Tibial nerve (tissue), 4 donors: ENCODE measurements around the gene NFAT5. TPM values are rescaled to one million over a fixed set of nuclear protein-coding genes. Genes with fewer than 3 reads are reported as not detected.

Experiments used
- DNase-seq, 2 donors: peaks; one replicate each; pipeline ENCODE4 v3.0.0-alpha.2; 2019; ENCODE audit warnings: low spot score in 2 of 2
- H3K27ac ChIP-seq, 4 donors: fragments of 200-600 bp; sonication (generic) in 3 of 4; one replicate each; pipeline ENCODE4 v1.5.1; 2017 to 2019; ENCODE audit warnings: mild to moderate bottlenecking in 1 of 4
- H3K27me3 ChIP-seq, 2 donors: fragments of 200-600 bp; sonication (generic) in 1 of 2; one replicate each; pipeline versions ENCODE4 v1.5.1 to v1.6.0; 2017 to 2019
- H3K36me3 ChIP-seq, 3 donors: fragments of 200-600 bp; sonication (generic); one replicate each; pipeline ENCODE4 v1.5.1; 2018 to 2019
- H3K4me1 ChIP-seq, 4 donors: fragments of 200-600 bp; sonication (generic) in 3 of 4; one replicate each; pipeline ENCODE4 v1.5.1; 2017 to 2019
- H3K4me3 ChIP-seq, 4 donors: fragments of 200-600 bp; sonication (generic) in 3 of 4; one replicate each; pipeline ENCODE4 v1.5.1; 2017 to 2019; ENCODE audit warnings: mild to moderate bottlenecking in 1 of 4, moderate library complexity in 1 of 4
- H3K9me3 ChIP-seq, 4 donors: fragments of 200-600 bp; sonication (generic) in 3 of 4; one replicate each; pipeline ENCODE4 v1.5.1; 2017 to 2019
- EP300 ChIP-seq, 2 donors: sonication (generic); formaldehyde crosslinking; IDR thresholded peaks; one replicate each; pipeline ENCODE4 v1.6.1; 2017; ENCODE audit warnings: antibody characterized with exemption in 2 of 2, mild to moderate bottlenecking in 1 of 2
- POLR2A ChIP-seq, 2 donors: fragments of 450-650 bp; IDR thresholded peaks; one replicate each; pipeline ENCODE4 v1.6.1; 2017; ENCODE audit warnings: antibody characterized with exemption in 2 of 2, mild to moderate bottlenecking in 2 of 2, moderate library complexity in 2 of 2
- WGBS, 2 donors: methylation state at CpG; one replicate each; pipeline ENCODE4 v1.1.5; 2018; 5-methylcytosine and 5-hydroxymethylcytosine counted together
- total RNA-seq, 4 donors: library from RNA; depleted of rRNA; stranded (reverse); fragments of >200 nt; gene quantifications; one replicate each; pipeline ENCODE4 v1.1.0, GENCODE V29; 2016
- TF ChIP-seq, protein P1 (sequence below), 5 experiments: fragments of 200-600 bp in 3 of 5; fragments of 450-650 bp in 2 of 5; sonication (generic) in 3 of 5; IDR thresholded peaks; one replicate each; pipeline ENCODE4 v1.5.1; 2016 to 2019; ENCODE audit warnings: antibody characterized with exemption in 5 of 5, mild to moderate bottlenecking in 3 of 5, moderate library complexity in 2 of 5

The NFAT5 gene
- total RNA-seq, 4 donors from 2014 or later: 53.2 to 61.4 (median 57.5) TPM

DNA sequence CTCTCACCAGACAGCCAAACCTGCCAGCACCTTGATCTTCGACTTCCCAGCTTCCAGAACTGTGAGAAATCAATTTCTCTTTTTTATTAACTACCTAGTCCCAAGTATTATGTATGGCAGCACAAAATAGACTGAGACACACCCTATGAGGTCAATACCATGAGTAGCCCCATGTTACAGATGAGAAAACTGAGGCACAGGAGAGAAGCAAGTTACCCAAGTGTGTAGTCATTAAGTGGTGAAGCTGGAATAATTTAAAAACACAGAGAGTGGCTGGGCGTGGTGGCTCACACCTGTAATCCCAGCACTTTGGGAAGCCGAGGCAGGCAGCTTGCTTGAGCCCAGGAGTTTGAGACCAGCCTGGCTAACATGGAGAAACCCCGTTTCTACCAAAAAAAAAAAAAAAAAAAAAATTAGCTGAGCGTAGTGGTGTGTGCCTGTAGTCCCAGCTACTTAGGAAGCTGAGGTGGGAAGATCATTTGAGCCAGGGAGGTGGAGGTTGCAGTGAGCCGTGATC lies 155.7 kb downstream of the NFAT5 start:
- Histone ChIP-seq H3K27ac (no peak overlapping the region), H3K36me3 (peaks cover 0 to 21% (median 0%) of the 10 kb centered on the region in 3 donors), H3K9me3 (no peaks in the 10 kb centered on the region), H3K4me1 (peaks cover 0 to 13% (median 4%) of the 10 kb centered on the region in 4 donors), H3K27me3 (no peaks in the 10 kb centered on the region), H3K4me3 (no peak overlapping the region)
- TF ChIP-seq, protein P1, sequence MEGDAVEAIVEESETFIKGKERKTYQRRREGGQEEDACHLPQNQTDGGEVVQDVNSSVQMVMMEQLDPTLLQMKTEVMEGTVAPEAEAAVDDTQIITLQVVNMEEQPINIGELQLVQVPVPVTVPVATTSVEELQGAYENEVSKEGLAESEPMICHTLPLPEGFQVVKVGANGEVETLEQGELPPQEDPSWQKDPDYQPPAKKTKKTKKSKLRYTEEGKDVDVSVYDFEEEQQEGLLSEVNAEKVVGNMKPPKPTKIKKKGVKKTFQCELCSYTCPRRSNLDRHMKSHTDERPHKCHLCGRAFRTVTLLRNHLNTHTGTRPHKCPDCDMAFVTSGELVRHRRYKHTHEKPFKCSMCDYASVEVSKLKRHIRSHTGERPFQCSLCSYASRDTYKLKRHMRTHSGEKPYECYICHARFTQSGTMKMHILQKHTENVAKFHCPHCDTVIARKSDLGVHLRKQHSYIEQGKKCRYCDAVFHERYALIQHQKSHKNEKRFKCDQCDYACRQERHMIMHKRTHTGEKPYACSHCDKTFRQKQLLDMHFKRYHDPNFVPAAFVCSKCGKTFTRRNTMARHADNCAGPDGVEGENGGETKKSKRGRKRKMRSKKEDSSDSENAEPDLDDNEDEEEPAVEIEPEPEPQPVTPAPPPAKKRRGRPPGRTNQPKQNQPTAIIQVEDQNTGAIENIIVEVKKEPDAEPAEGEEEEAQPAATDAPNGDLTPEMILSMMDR (IDR thresholded peaks at IDR 0.05): no peak
- TF ChIP-seq EP300 (IDR thresholded peaks at IDR 0.05) (no peak), POLR2A (IDR thresholded peaks at IDR 0.05) (no peak)
- DNase-seq: no peak
- WGBS, 2 donors: 89 to 96% methylated on average over 6 of the region's 6 CpGs

DNA sequence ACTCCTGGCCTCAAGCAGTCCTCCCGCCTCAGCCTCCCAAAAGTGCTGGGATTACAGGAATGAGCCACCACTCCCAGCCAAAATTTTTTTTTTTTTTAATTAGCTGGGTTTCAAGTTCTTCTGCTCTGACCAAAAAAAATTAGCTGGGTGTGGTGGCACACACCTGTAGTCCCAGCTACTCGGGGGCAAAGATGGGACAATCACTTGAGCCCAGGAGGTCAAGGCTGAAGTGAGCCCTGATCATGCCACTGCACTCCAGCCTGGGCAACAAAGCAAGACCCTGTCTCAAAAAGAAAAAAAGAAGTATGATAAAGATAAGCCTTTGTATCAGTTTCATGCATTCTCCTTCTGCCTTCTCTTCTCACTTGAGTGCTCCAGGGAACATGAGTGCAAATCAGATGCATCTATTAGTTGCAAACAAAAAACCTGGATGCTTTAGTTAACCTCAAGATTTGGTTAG lies 158.7 kb downstream of the NFAT5 start:
- Histone ChIP-seq H3K27ac (peak overlapping the region in 3 of 4 donors; percentile 75 to 83 (median 78)), H3K4me3 (no peak overlapping the region), H3K9me3 (no peaks in the 10 kb centered on the region), H3K4me1 (peaks cover 0 to 25% (median 12%) of the 10 kb centered on the region in 4 donors), H3K36me3 (no peaks in the 10 kb centered on the region), H3K27me3 (no peaks in the 10 kb centered on the region)
- no peak for DNase-seq
- WGBS, 2 donors: 95 to 98% methylated on average over 2 of the region's 2 CpGs
- TF ChIP-seq POLR2A (IDR thresholded peaks at IDR 0.05) (no peak), EP300 (IDR thresholded peaks at IDR 0.05) (no peak)
- TF ChIP-seq, protein P1 (IDR thresholded peaks at IDR 0.05): no peak

DNA sequence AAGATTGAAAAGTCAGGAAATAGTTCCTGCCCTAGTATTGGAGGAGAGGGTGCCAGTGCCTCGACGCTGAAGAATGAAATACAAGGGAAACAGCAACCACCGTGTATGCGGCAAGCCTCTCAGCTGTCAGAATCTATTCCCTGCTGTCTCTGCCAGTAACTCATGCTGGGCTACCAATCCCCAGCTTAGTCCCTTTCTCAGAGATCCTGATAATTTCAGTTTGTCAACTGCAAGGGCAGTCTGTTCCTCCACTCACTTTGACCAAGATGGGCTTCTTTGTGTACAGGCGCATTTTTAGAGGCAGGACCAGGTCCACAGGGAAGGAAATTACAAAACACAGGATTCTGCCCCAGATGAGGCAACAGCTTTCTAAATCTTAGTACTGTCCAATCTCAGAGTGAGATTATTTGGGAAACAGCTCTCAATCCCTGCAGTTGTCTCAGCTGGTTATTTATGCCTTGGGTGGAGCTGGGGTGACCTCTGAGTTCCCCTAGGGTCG lies 159.3 kb downstream of the NFAT5 start:
- DNase-seq: peak in 1 of 2 donors; percentile 13
- 44 to 49% methylated on average over 6 of the region's 6 CpGs for WGBS, 2 donors
- no peaks in the 10 kb centered on the region for H3K9me3 ChIP-seq
- TF ChIP-seq EP300 (IDR thresholded peaks at IDR 0.05): no peak
- H3K27ac ChIP-seq: peak overlapping the region in 3 of 4 donors; percentile 75 to 83 (median 78)
- peak overlapping the region in 1 of 4 donors; percentile 2 for H3K4me3 ChIP-seq
- no peaks in the 10 kb centered on the region for H3K36me3 ChIP-seq
- peaks cover 0 to 25% (median 12%) of the 10 kb centered on the region in 4 donors for H3K4me1 ChIP-seq
- H3K27me3 ChIP-seq: no peaks in the 10 kb centered on the region

DNA sequence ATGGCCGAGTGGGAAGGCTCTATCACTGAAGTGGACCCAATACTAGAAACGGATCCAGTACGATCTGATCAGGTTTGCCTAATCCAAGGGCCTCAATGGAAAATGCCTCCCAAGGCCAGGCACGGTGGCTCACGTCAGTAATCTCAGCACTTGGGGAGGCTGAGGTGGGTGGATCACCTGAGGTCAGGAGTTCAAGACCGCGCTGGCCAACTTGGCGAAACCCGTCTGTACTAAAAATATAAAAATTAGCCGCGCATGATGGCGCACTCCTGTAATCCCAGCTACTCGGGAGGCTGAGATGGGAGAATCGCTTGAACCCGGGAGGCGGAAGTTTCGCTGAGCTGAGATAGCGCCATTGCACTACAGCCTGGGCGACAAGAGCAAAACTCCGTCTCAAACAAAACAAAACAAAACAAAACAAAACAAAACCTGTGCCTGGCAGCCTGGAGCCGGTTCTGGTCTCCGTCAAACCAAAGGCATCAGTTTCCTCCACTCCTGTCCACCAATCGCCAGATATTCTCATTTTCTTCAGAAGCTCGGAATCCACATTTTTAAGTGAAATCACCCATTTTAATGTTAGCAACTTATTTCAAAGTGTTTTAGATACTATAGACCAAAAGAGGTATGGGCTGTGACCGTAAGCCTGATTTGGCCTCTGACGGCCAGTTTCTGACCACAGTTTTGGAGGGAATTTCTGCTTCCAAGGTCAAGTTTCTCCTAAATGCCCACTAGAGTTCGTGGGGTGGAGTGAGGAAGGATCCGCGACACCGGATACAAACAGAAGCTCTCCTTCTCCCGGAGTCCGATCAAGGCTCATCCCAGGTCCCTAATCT lies 159.9 kb downstream of the NFAT5 start:
- H3K27ac ChIP-seq: peak overlapping the region; percentile 24 to 83 (median 77)

DNA sequence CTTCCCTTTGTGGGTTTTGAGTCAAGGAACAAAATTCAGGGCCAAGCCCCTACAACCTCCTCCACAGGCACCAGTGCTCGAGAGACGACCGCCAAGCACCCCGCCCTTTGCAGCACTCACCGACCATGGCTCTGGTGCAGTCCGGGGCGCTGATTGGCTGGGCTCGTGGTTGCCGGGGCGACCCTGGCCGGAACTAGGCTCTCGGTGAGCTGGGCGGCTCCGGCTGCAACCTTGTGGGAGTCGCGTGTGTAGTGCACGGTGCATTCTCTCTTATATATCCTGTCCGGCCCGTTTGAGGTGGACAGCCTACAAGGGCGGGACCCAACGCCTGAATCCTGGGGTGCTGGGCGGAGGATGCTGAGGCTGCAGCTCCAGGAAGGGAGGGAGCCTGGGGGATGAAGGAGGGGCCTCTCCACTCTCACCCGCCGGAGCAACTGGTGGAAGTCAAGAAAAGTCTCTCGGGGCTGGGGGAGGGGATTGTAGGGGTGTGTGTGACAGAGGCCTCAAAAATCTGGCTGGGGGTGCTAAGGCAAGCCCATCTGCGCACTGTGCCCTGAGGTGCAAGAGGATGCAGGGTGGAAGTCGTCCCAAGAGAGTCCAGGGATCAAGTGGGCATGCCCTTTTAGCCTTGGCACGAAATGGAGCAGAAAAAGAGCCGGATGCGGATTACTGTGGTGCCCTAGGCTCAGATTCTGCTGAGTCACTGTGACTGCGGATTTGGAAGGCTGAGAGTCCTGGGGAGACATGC lies 160.7 kb downstream of the NFAT5 start, which contains the start of gene NQO1:
Gene NQO1, minus strand, starts transcription at position 248 of the 748 bp plus-strand sequence. Its CDS starts 121 bp downstream, at position 127.
- peak; percentile 15 to 42 for TF ChIP-seq POLR2A (IDR thresholded peaks at IDR 0.05)
- peak in 1 of 2 donors; percentile 25 for TF ChIP-seq EP300 (IDR thresholded peaks at IDR 0.05)
- TF ChIP-seq, protein P1 (IDR thresholded peaks at IDR 0.05): no peak
- 1 to 2% methylated on average over 16 to 31 of the region's 31 CpGs for WGBS, 2 donors
- peak; percentile 84 to 86 for DNase-seq
- no peaks in the 10 kb centered on the region for H3K36me3 ChIP-seq
- peak within 1 kb of the TSS; percentile 24 to 83 (median 77) for H3K27ac ChIP-seq
- no peaks in the 10 kb centered on the region for H3K27me3 ChIP-seq
- peaks cover 0 to 25% (median 12%) of the 10 kb centered on the region in 4 donors for H3K4me1 ChIP-seq
- H3K9me3 ChIP-seq: no peaks in the 10 kb centered on the region
- peak within 1 kb of the TSS; percentile 45 to 60 (median 55) for H3K4me3 ChIP-seq

More for the DNA sequence above, 159.9 kb downstream of the NFAT5 start:
- H3K27me3 ChIP-seq: no peaks in the 10 kb centered on the region
- H3K4me3 ChIP-seq: peak overlapping the region; percentile 45 to 60 (median 55)
- H3K4me1 ChIP-seq: peaks cover 0 to 25% (median 12%) of the 10 kb centered on the region in 4 donors
- DNase-seq: no peak
- no peaks in the 10 kb centered on the region for H3K9me3 ChIP-seq
- no peaks in the 10 kb centered on the region for H3K36me3 ChIP-seq
- TF ChIP-seq, protein P1 (IDR thresholded peaks at IDR 0.05): no peak
- TF ChIP-seq POLR2A (IDR thresholded peaks at IDR 0.05) (no peak), EP300 (IDR thresholded peaks at IDR 0.05) (no peak)
- 69% methylated on average over 32 of the region's 32 CpGs for WGBS, 2 donors
